Mesenchymal stem cell (in vitro differentiated cells and primary cell): ENCODE data around the gene VAPB.
A peak's percentile ranks its signal among the peaks of the same experiment; 100 is the strongest.
"Not testable (repeated sequence)": the region's sequence is repeated elsewhere in the genome, so short reads cannot be mapped to it uniquely, and the experiment has no call there.

Source experiments
- DNase-seq: peaks from one replicate; pipeline ENCODE4 v3.0.0-alpha.2; 2013
- H2AFZ ChIP-seq: one replicate; pipeline ENCODE4 v1.6.1; 2013; ENCODE audit warnings: low read depth, mild to moderate bottlenecking, control low read depth, inconsistent platforms, low read length, moderate library complexity
- H2AK5ac ChIP-seq: 2 replicates; pipeline ENCODE4 v1.6.1; 2013; ENCODE audit warnings: low read length, moderate library complexity, mild to moderate bottlenecking, inconsistent platforms; ENCODE audit not compliant: severe bottlenecking
- H2BK120ac ChIP-seq: one replicate; pipeline ENCODE4 v1.6.1; 2013; ENCODE audit warnings: low read depth, mild to moderate bottlenecking, inconsistent platforms, low read length, moderate library complexity
- H2BK12ac ChIP-seq, 2 experiments: one replicate each; pipeline ENCODE4 v1.6.1; 2013; ENCODE audit warnings: inconsistent platforms in 2 of 2, low read length in 2 of 2, mild to moderate bottlenecking in 2 of 2, moderate library complexity in 2 of 2, control low read depth in 1 of 2
- H2BK15ac ChIP-seq: one replicate; pipeline ENCODE4 v1.6.1; 2013; ENCODE audit warnings: mild to moderate bottlenecking, low read depth, inconsistent platforms; ENCODE audit not compliant: poor library complexity, severe bottlenecking
- H2BK5ac ChIP-seq: 2 replicates; pipeline ENCODE4 v1.6.1; 2013; ENCODE audit warnings: low read depth, mild to moderate bottlenecking, low read length, control low read depth, inconsistent platforms; ENCODE audit not compliant: poor library complexity, severe bottlenecking
- H3K14ac ChIP-seq, 2 experiments: one replicate each; pipeline ENCODE4 v1.6.1; 2013; ENCODE audit warnings: inconsistent platforms in 2 of 2, low read length in 2 of 2, control low read depth in 1 of 2, mild to moderate bottlenecking in 1 of 2, moderate library complexity in 1 of 2
- H3K18ac ChIP-seq, 2 experiments: one replicate each; pipeline ENCODE4 v1.6.1; 2013; ENCODE audit warnings: inconsistent platforms in 2 of 2, low read length in 2 of 2, control low read depth in 1 of 2, low read depth in 1 of 2, mild to moderate bottlenecking in 1 of 2
- H3K23ac ChIP-seq, 2 experiments: one replicate each; pipeline ENCODE4 v1.6.1; 2013; ENCODE audit warnings: inconsistent platforms in 2 of 2, low read length in 2 of 2, mild to moderate bottlenecking in 2 of 2, moderate library complexity in 2 of 2, control low read depth in 1 of 2
- H3K27ac ChIP-seq: 2 replicates; pipeline ENCODE4 v1.5.1; 2013; ENCODE audit warnings: mild to moderate bottlenecking, moderate library complexity, low read length, control low read depth, inconsistent platforms; ENCODE audit not compliant: poor library complexity, severe bottlenecking
- H3K27me3 ChIP-seq, 2 experiments: 2 replicates each; pipeline versions ENCODE4 v1.6.1 to v1.7.0; 2013; ENCODE audit warnings: low read length in 2 of 2, mild to moderate bottlenecking in 2 of 2, moderate library complexity in 2 of 2, control low read depth in 1 of 2, inconsistent platforms in 1 of 2; ENCODE audit not compliant: control insufficient read depth in 1 of 2, insufficient read depth in 1 of 2
- H3K36me3 ChIP-seq, 2 experiments: 2 replicates each; pipeline versions ENCODE4 v1.6.1 to v1.7.0; 2013; ENCODE audit warnings: low read length in 2 of 2, control low read depth in 1 of 2, inconsistent platforms in 1 of 2, low read depth in 1 of 2, mild to moderate bottlenecking in 1 of 2; ENCODE audit not compliant: insufficient read depth in 2 of 2, control insufficient read depth in 1 of 2
- H3K4ac ChIP-seq, 2 experiments: one replicate each; pipeline ENCODE4 v1.6.1; 2013; ENCODE audit warnings: inconsistent platforms in 2 of 2, low read length in 2 of 2, mild to moderate bottlenecking in 2 of 2, moderate library complexity in 2 of 2, control low read depth in 1 of 2, low read depth in 1 of 2
- H3K4me1 ChIP-seq: 2 replicates; pipeline ENCODE4 v1.6.1; 2013; ENCODE audit warnings: low read depth, low read length, control low read depth; ENCODE audit not compliant: control insufficient read depth, insufficient read depth
- H3K4me2 ChIP-seq: 2 replicates; pipeline ENCODE4 v1.6.1; 2013; ENCODE audit warnings: low read length, mild to moderate bottlenecking, inconsistent platforms; ENCODE audit not compliant: poor library complexity, severe bottlenecking
- H3K4me3 ChIP-seq, 2 experiments: 2 replicates each; pipeline versions ENCODE4 v1.5.1 to v1.7.0; 2013; ENCODE audit warnings: low read length in 2 of 2, mild to moderate bottlenecking in 2 of 2, control low read depth in 1 of 2, low read depth in 1 of 2; ENCODE audit not compliant: insufficient read depth in 1 of 2
- H3K79me1 ChIP-seq: replicated peaks from 2 replicates; pipeline ENCODE4 v1.6.1; 2013; ENCODE audit warnings: mild to moderate bottlenecking, control low read depth, low read length, inconsistent platforms; ENCODE audit not compliant: poor library complexity, severe bottlenecking
- H3K9ac ChIP-seq: 2 replicates; pipeline ENCODE4 v1.7.0; 2013; ENCODE audit warnings: mild to moderate bottlenecking, low read length, moderate library complexity
- H3K9me3 ChIP-seq: 2 replicates; pipeline ENCODE4 v1.7.0; 2013; ENCODE audit warnings: mild to moderate bottlenecking, low read length; ENCODE audit not compliant: control insufficient read depth
- H4K8ac ChIP-seq: one replicate; pipeline ENCODE4 v1.6.1; 2013; ENCODE audit warnings: inconsistent platforms, mild to moderate bottlenecking, low read length, moderate library complexity
- H4K91ac ChIP-seq: one replicate; pipeline ENCODE4 v1.6.1; 2013; ENCODE audit warnings: mild to moderate bottlenecking, low read length, inconsistent platforms
- WGBS: methylation state at CpG from one replicate; pipeline ENCODE4 v1.1.7; 2013; ENCODE audit warnings: mixed read lengths; 5-methylcytosine and 5-hydroxymethylcytosine counted together

The VAPB gene

DNA sequence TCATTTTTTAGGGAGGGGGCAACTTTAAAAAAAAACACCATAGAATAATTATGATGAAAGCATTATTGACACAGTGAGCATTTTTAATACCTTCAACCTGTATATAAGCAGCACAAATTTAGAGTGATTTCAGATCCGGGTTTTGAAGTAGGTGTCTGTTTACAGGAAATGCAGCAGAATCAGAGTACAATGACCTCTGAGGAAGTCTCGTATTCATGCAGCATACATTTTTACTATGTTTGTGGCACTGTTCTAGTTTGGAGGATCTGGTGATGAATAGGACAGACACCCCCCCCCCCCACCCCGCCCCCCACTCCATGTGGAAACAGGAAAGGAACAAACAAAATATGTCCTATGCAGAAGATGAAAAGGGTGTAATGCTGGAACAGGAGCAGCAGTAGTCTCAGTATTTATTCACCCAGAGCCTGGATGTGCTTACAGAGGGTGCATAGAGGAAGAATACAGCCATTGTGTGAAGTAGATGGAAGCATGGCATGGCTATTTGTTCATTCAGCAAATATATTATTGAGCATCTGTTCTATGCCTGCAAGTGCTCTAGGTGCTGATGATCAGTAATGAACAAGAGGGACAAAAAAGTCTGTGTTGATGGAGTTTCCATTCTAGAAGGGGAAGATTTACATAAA is 19.7 kb downstream of the VAPB start:
- H3K4me1 ChIP-seq = peaks cover 2% of the 10 kb centered on the region
- no peak overlapping the region for H3K9ac ChIP-seq
- no peak overlapping the region for H3K23ac ChIP-seq
- no peak overlapping the region for H2AK5ac ChIP-seq
- no peak overlapping the region for H3K18ac ChIP-seq
- no peak overlapping the region for H2BK5ac ChIP-seq
- H3K4me3 ChIP-seq = no peak overlapping the region
- H3K36me3 ChIP-seq = no peaks in the 10 kb centered on the region
- H3K14ac ChIP-seq = no peak overlapping the region
- H3K27ac ChIP-seq = no peak overlapping the region
- no peak overlapping the region for H2BK12ac ChIP-seq
- H2BK15ac ChIP-seq = no peak overlapping the region
- no peak overlapping the region for H4K91ac ChIP-seq
- peak; percentile 20 for DNase-seq
- H3K9me3 ChIP-seq = no peaks in the 10 kb centered on the region
- WGBS = no CpG with 5 or more reads among the region's 3 CpGs
- H4K8ac ChIP-seq = no peak overlapping the region
- no peak overlapping the region for H2BK120ac ChIP-seq
- H3K4ac ChIP-seq = no peak overlapping the region
- H2AFZ ChIP-seq = no peak overlapping the region
- no peaks in the 10 kb centered on the region for H3K79me1 ChIP-seq
- H3K4me2 ChIP-seq = no peak overlapping the region
- H3K27me3 ChIP-seq = no peaks in the 10 kb centered on the region

GRCh38 chr20:58414216-58414615 is 25.2 kb downstream of the VAPB start:
- H3K4me2 ChIP-seq, H2BK15ac ChIP-seq, H2BK5ac ChIP-seq, H3K27ac ChIP-seq, H3K18ac ChIP-seq, H2AFZ ChIP-seq, H3K14ac ChIP-seq, H2AK5ac ChIP-seq, H2BK12ac ChIP-seq, H3K4me1 ChIP-seq, H4K91ac ChIP-seq, H3K9me3 ChIP-seq, DNase-seq, H3K23ac ChIP-seq, H3K4me3 ChIP-seq, H3K79me1 ChIP-seq, H2BK120ac ChIP-seq, H3K9ac ChIP-seq, H4K8ac ChIP-seq, H3K4ac ChIP-seq, H3K27me3 ChIP-seq: not testable (repeated sequence)
- WGBS = 100% methylated on average over 1 of the region's 35 CpGs
- H3K36me3 ChIP-seq = peaks cover 2 to 20% of the 10 kb centered on the region in 2 experiments

DNA sequence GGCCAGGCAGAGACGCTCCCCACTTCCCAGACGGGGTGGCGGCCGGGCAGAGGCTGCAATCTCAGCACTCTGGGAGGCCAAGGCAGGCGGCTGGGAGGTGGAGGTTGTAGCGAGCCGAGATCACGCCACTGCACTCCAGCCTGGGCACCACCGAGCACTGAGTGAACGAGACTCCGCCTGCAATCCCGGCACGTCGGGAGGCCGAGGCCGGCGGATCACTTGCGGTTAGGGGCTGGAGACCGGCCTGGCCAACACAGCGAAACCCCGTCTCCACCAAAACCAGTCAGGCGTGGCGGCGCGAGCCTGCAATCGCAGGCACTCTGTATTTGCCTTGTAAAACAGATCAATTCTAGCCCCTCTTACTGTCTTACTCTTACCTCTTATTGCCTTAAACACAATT is 25.8 kb downstream of the VAPB start:
- H2BK120ac ChIP-seq, H3K4me2 ChIP-seq, H3K9ac ChIP-seq, H3K18ac ChIP-seq, H2BK5ac ChIP-seq, H3K27me3 ChIP-seq, H2AFZ ChIP-seq, H4K91ac ChIP-seq, H3K23ac ChIP-seq, H3K4me1 ChIP-seq, H4K8ac ChIP-seq, H2BK12ac ChIP-seq, H3K27ac ChIP-seq, H2AK5ac ChIP-seq, DNase-seq, H3K9me3 ChIP-seq, H3K14ac ChIP-seq, H3K4ac ChIP-seq, H3K4me3 ChIP-seq, H2BK15ac ChIP-seq, H3K79me1 ChIP-seq: not testable (repeated sequence)
- H3K36me3 ChIP-seq = peaks cover 2 to 26% of the 10 kb centered on the region in 2 experiments
- 94% methylated on average over 13 of the region's 26 CpGs for WGBS

- no peak overlapping the region for H2BK120ac ChIP-seq
- H3K18ac ChIP-seq = no peak overlapping the region
- no peak overlapping the region for H3K4ac ChIP-seq
- no peak overlapping the region for H2AK5ac ChIP-seq
- no peaks in the 10 kb centered on the region for H3K27me3 ChIP-seq
- no peak overlapping the region for H3K23ac ChIP-seq
- H3K36me3 ChIP-seq = peaks cover 7 to 31% of the 10 kb centered on the region in 2 experiments
- H4K8ac ChIP-seq = no peak overlapping the region
- no peaks in the 10 kb centered on the region for H3K9me3 ChIP-seq
- H3K4me1 ChIP-seq = peaks cover 3% of the 10 kb centered on the region
- no peak overlapping the region for H2AFZ ChIP-seq
- 93% methylated on average over 1 of the region's 1 CpG for WGBS
- H2BK5ac ChIP-seq = no peak overlapping the region
- peaks cover 7% of the 10 kb centered on the region for H3K79me1 ChIP-seq
- H3K9ac ChIP-seq = no peak overlapping the region
- no peak overlapping the region for H3K27ac ChIP-seq
- H3K14ac ChIP-seq = no peak overlapping the region
- no peak overlapping the region for H3K4me3 ChIP-seq
- H2BK12ac ChIP-seq = no peak overlapping the region
- H3K4me2 ChIP-seq = no peak overlapping the region
- no peak for DNase-seq
- no peak overlapping the region for H2BK15ac ChIP-seq
- H4K91ac ChIP-seq = no peak overlapping the region
Measured at GRCh38 chr20:58416057-58416456, 27.0 kb downstream of the VAPB start.
